Fibroblast of the aortic adventitia (primary cell): ENCODE data around the gene CIT. TPM values are rescaled to one million over a fixed set of nuclear protein-coding genes. Genes with fewer than 3 reads are reported as not detected.

Source experiments
- DNase-seq: peaks from one replicate; pipeline ENCODE4 v3.0.0-alpha.2; 2010; ENCODE audit warnings: low read depth
- H3K4me3 ChIP-seq: 2 replicates; pipeline ENCODE4 v1.5.1; 2011; ENCODE audit warnings: low read depth, mild to moderate bottlenecking, control low read depth, low read length, moderate library complexity
- CTCF ChIP-seq: IDR thresholded peaks from 2 replicates; pipeline ENCODE4 v1.5.1; 2011; ENCODE audit warnings: mild to moderate bottlenecking, low read length, control low read depth, inconsistent platforms; ENCODE audit not compliant: insufficient read depth
- total RNA-seq: library from RNA; depleted of rRNA; stranded (reverse); fragments of >200 nt; gene quantifications from 2 replicates; pipeline ENCODE4 v1.2.3, GENCODE V29; 2012; ENCODE audit warnings: low replicate concordance

The CIT gene
- total RNA-seq, 1 donor = 48.0 TPM

DNA sequence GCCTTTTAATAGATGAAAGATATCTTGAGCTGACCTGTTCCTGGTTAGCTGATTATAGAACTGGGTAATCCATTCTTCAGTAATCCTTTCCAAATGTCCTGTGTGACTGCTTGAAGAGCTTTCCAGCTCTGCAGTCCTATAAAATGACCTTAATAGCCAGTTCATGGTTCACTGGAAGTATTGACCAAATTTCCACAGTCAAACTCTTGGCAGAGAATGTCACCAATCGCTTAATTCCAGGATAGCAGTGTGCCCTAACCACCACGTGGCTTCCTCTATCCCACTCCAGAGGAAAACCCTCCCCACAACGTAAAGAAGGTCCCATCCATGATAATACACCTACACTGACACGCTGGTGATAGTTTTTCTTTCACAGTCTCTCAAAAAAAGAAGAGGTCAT lies 191.7 kb downstream of the CIT start:
- no peak for TF ChIP-seq CTCF
- no peak overlapping the region for H3K4me3 ChIP-seq
- no peak for DNase-seq

GRCh38 chr12:119684711-119685369 lies 192.3 kb downstream of the CIT start:
- TF ChIP-seq CTCF = no peak
- H3K4me3 ChIP-seq = no peak overlapping the region
- DNase-seq = peak; percentile 69

DNA sequence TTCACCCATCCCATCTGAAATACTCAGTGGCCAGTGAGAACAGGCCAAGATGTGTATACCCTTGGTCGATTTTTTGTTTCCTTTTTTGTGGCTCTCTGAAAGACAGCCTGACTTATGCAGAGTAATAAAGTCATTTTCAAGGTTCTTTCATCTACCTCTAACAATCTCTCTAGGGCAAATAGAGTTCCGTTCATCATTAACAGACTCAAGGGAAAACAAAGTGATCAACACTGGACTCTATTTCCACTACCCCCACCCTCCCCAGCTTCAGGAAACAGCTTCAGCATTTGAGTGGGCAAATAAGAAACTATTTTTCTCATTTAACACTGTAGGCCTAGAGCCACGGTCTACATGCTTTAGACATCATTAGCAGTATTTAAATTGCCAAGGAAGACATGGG lies 193.3 kb downstream of the CIT start:
- no peak overlapping the region for H3K4me3 ChIP-seq
- no peak for DNase-seq
- TF ChIP-seq CTCF = no peak

DNA sequence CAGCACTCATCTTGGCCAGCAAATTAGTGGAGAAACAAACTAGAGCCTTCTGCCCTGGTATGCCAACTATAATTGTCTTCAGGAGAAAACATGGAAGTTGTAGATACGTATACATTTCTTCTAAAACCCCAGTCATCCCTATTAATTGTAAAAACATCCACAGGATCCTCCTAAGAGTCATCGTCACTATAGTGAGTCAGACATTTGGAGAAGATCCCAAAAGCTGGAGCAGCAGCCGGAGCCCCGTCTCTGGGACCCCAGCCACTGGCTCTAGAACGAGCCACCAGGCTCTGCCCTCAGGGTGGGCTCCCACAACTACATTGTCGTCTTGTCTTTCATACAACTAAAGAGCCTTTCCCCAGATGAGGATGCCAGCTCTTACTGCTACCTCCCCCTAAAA lies 193.7 kb downstream of the CIT start:
- TF ChIP-seq CTCF = no peak
- DNase-seq = peak; percentile 44

GRCh38 chr12:119682639-119683252 lies 194.4 kb downstream of the CIT start:
- no peak overlapping the region for H3K4me3 ChIP-seq
- TF ChIP-seq CTCF = no peak
- DNase-seq = no peak

More for the DNA sequence above, 193.7 kb downstream of the CIT start:
- no peak overlapping the region for H3K4me3 ChIP-seq

DNA sequence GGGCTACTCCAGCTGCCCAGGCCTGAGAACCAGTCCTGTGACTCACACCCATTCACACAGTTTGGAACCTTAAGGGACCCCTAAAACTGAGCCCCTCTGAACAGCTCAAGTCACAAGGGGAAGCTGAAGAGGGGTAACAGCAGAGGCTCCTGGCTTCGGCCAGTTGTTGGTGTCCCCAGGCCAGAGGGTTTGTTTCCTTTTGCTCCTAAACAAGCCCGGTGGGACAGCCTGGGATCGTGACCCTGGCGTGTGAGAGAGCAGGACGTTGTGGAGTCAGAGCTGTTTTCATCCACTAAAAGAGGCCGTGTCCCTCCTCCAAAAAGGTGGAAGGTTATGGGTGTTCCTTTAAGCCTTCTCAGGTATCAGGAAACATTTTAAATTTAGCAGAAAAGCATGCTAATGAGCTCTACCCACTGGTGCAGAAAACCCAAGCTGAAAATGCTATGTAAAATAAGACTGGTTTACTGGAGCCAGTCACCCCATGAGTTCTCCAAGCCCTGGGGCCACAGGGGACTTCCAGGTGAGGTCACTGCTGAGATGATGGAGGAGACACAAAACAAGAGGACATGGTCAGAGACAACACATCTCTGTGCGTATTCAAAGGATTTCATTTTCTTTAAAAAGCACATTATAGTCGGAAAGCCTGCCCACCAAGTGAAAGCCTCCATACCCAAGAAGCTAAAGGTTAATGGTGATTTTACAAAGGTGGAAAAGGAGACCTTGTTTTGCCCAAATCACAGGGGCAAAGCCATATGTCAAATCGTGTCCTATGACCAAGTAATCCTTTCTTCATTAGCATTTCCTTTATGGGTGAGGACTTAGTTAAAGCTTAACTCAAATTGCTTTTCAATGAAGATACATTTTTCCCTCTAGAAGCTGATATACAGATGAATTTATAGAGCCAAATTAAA lies 195.1 kb downstream of the CIT start:
- H3K4me3 ChIP-seq = no peak overlapping the region
- TF ChIP-seq CTCF = no peak
- DNase-seq = no peak
